Endothelial cell of hepatic sinusoid (primary cell): Measurements from ENCODE around the gene C14orf132.

Experiments
- in situ Hi-C: cut with HindIII; loops from 2 replicates; pipeline ENCODE4 v1.10.0; 2017; ENCODE audit warnings: low sequenced_read_pairs

C14orf132 gene

GRCh38 chr14:96038920-96039632 lies at the start of gene C14orf132:
Gene C14orf132, plus strand, starts transcription at chr14:96039362. Its CDS starts 139 bp downstream, at chr14:96039501.
- in situ Hi-C loops = no loop called here

- in situ Hi-C loops = no loop called here
These were observed 45.2 kb upstream of the C14orf132 start for GRCh38 chr14:95993768-95994592.

DNA sequence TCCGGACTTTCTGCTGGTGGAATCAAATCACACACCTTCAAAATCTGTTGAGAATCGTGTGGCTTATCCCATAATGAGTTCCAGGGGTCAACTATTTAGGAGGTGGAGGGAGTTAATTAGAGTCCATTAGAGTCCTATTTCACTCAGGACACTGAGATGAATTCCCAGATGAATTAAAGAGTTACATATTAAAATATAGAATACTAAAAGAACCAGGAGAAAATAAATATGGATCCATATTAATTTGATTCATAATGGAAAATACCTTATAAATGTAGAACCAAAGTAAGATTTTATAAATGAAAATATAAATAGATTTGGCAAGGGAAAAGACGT lies 44.6 kb upstream of the C14orf132 start:
- in situ Hi-C loops = no loop called here

GRCh38 chr14:95998656-95999055 lies 40.5 kb upstream of the C14orf132 start:
- in situ Hi-C loops = no loop called here

- in situ Hi-C loops = loop anchor here (25.0 kb wide), 1 partner anchor 440 kb away; no protein-coding TSS in a partner anchor
These were observed 37.2 kb upstream of the C14orf132 start for GRCh38 chr14:96001866-96002497.

DNA sequence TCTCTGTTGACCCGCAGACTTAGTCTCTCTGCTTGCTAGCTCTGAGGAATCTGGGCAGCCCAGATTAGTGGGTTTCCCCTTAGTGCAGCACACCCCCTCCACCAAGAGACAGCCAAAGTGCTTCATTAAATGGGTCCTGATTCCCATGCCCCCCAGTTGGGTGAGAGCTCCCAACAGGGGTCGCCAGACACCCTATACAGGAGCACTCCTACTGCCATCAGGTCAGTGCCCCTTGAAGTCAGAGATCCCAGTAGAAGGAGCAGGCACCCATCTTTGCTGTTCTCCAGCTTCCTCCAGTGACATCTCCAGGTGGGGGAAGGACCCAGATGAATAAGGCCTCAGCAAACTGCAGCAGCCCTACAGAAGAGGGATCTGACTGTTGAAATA lies 36.7 kb upstream of the C14orf132 start:
- in situ Hi-C loops = loop anchor here (25.0 kb wide), 1 partner anchor 440 kb away; no protein-coding TSS in a partner anchor

- in situ Hi-C loops = loop anchor here (25.0 kb wide), 1 partner anchor 449 kb away; no protein-coding TSS in a partner anchor
These were observed 28.0 kb upstream of the C14orf132 start for GRCh38 chr14:96011131-96011530.

DNA sequence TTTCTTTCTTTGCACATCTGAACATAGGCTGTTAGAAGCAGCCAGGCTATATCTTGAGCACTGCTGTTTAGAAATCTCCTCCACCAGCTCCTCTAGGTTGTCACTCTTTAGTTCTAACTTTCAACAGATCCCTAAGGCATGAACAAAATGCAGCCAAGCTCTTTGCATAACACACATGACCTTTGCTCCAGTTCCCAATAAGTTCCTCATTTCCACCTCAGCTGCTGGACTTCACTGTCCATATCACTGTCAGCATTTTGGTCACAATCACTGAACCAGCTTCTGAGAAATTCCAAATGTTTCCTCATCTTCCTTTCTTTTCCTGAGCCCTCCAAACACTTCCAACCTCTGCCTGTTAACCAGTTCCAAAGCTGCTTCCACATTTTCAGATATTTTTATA lies 27.6 kb upstream of the C14orf132 start:
- in situ Hi-C loops = loop anchor here (25.0 kb wide), 1 partner anchor 449 kb away; no protein-coding TSS in a partner anchor

DNA sequence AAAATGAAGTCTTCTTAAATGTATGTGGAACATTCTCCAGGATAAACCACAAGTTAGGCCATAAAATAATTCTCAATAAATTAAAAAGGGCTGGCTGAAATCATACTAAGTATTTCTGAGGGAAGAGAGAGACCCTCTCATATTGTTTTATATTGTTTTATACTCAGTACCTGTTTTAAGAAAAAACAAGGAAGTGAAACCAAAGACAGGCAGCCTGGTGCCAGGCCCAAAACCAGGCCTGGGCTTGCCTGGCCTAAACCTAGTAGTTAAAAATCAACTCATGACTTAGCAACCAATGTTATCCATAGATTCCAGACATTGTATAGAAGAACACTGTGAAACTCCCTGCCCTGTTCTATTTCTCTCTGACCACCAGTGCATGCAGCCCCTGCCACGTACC lies 26.4 kb upstream of the C14orf132 start:
- in situ Hi-C loops = loop anchor here (25.0 kb wide), 1 partner anchor 450 kb away; no protein-coding TSS in a partner anchor

DNA sequence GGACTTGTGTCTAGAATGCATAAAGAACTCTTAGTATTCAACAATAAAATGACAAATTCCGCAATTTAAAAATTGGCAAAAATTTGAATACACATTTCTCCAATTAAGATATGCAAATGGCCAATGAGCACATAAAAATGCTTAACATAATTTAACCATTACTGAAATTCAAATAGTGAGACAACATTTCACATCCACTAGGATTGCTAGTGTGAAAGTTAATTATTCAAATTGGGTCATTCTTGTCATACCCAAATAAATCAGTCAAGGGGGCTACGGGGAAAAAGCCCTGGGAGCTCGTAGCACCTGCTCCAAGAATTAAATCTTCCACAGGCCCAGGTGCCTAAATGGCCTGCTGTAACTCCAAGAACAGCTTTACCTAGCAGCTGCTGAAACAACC lies 25.0 kb upstream of the C14orf132 start:
- in situ Hi-C loops = loop anchor here (25.0 kb wide), 1 partner anchor 452 kb away; no protein-coding TSS in a partner anchor

GRCh38 chr14:96016501-96017160 lies 22.5 kb upstream of the C14orf132 start:
- in situ Hi-C loops = loop anchor here (25.0 kb wide), 1 partner anchor 454 kb away; no protein-coding TSS in a partner anchor

GRCh38 chr14:96017882-96018281 lies 21.3 kb upstream of the C14orf132 start:
- in situ Hi-C loops = loop anchor here (25.0 kb wide), 1 partner anchor 456 kb away; no protein-coding TSS in a partner anchor

- in situ Hi-C loops = no loop called here
These were observed 11.5 kb upstream of the C14orf132 start for GRCh38 chr14:96027431-96028355.

GRCh38 chr14:96029089-96029645 lies 10.0 kb upstream of the C14orf132 start:
- in situ Hi-C loops = no loop called here

DNA sequence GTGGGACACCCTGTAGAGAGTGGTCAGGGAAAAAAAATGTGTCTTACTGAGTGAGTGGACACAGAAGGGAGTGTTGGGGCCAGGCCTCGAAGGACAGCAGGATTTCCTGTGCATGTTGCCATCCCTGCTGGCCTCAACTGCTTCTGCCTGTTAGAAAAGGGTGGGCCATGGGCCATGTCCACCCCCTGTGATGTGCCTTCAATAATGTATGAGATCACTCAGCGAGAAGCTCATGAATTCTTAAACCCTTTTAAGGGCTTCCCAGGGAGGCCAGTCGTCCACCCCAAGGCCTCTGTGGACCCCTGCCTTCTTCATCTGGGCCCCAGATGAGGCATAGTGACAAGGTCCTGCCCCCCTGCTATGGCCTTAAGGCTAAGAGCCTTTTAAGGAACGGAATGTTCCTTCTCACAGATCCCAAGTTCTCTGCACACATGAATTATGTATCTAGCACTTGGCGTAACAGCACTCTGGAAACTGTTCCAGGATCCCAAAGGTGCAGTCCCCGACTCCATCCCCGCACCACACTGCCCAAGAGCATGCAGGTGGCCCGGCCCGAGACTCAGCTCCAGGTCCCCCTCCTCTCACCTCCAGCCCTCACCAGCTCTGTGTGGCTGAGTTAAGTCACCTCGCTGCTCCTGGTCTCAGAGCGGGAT lies 8.9 kb upstream of the C14orf132 start:
- in situ Hi-C loops = no loop called here

- in situ Hi-C loops = no loop called here
These were observed 7.5 kb upstream of the C14orf132 start for GRCh38 chr14:96031691-96032090.

GRCh38 chr14:96035456-96035855 lies 3.7 kb upstream of the C14orf132 start:
- in situ Hi-C loops = no loop called here

DNA sequence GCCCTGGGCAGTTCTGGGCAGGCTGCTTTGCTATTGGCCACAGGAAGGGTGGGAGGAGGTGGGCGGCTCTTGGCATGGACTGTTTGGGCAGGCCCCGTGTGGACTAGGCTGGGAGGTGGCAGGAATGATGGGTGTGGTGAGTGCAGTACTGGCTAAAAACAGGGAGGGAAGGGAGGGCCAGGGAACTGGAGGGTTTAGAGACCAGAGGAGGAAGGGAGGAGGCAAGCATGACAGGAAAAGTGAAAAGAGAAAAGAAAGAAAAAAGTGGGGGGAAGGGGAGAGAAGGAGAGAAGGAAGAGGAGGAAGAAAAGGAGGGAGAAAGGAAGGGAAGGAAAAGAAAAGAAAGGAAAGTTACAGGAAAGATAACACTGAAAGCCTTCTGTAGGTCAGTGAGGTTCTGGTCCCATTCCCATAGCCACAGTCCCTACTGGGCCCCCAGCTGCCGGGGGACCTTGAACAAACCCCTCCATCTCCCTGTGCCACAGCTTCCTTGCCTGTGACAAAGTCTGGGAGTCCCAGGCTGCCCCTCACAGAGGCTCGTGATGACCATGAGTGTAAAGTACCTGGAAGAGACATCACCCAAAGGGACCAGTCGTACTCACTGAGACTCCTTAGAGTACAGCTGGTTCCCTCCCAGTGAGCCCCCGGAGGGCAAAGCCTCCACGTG lies 1.1 kb upstream of the C14orf132 start:
- in situ Hi-C loops = no loop called here
